ENCODE measurements around the gene CAMSAP2. TPM values are rescaled to one million over a fixed set of nuclear protein-coding genes. Genes with fewer than 3 reads are reported as not detected.

Gene CAMSAP2
- total RNA-seq, 2 donors from 2014 or later: 22.1 to 22.2 TPM

GRCh38 chr1:200899451-200899915, 160.8 kb downstream of the CAMSAP2 start:
- DNase-seq: no peak
- no peak overlapping the region for H3K4me3 Mint-ChIP-seq
- WGBS, 2 experiments (ENCODE audit: insufficient coverage in 1 of 2, insufficient read length in 1 of 2): 94 to 97% methylated on average over 9 to 10 of the region's 10 CpGs
- peaks cover 25% of the 10 kb centered on the region for H3K4me1 ChIP-seq (ENCODE audit: control insufficient read depth, insufficient read depth, low read length)
- H3K4me1 Mint-ChIP-seq: peaks cover 33% of the 10 kb centered on the region
- peak overlapping the region; percentile 28 for H3K27ac Mint-ChIP-seq
- H3K27me3 ChIP-seq (ENCODE audit: control insufficient read depth, insufficient read depth, low read length, poor library complexity, severe bottlenecking): no peaks in the 10 kb centered on the region
- H3K9me3 Mint-ChIP-seq: no peaks in the 10 kb centered on the region
- H3K36me3 Mint-ChIP-seq (ENCODE audit: low read depth): peaks cover 58% of the 10 kb centered on the region
- H3K9ac ChIP-seq (ENCODE audit: extremely low read depth, low read length, poor library complexity, severe bottlenecking): no peak overlapping the region
- no peak overlapping the region for H3K4me3 ChIP-seq (ENCODE audit: low read length)
- no peak for TF ChIP-seq CTCF (conservative IDR thresholded peaks at IDR 0.05)
- no peaks in the 10 kb centered on the region for H3K27me3 Mint-ChIP-seq (ENCODE audit: insufficient read depth)
- H3K36me3 ChIP-seq (ENCODE audit: control insufficient read depth, insufficient read depth, low read length): peaks cover 35% of the 10 kb centered on the region
- no peaks in the 10 kb centered on the region for H3K9me3 ChIP-seq (ENCODE audit: control insufficient read depth, low read length)
- H3K27ac ChIP-seq (ENCODE audit: low read depth, low read length): no peak overlapping the region

- no peak overlapping the region for H3K27ac ChIP-seq (ENCODE audit: low read depth, low read length)
- H3K9ac ChIP-seq (ENCODE audit: extremely low read depth, low read length, poor library complexity, severe bottlenecking): no peak overlapping the region
- peaks cover 26% of the 10 kb centered on the region for H3K4me1 Mint-ChIP-seq
- WGBS, 2 experiments (ENCODE audit: insufficient coverage in 1 of 2, insufficient read length in 1 of 2): 94 to 96% methylated on average over 12 to 16 of the region's 16 CpGs
- H3K27me3 Mint-ChIP-seq (ENCODE audit: insufficient read depth): no peaks in the 10 kb centered on the region
- peak overlapping the region; percentile 28 for H3K27ac Mint-ChIP-seq
- no peak overlapping the region for H3K4me3 Mint-ChIP-seq
- no peak overlapping the region for H3K4me3 ChIP-seq (ENCODE audit: low read length)
- no peaks in the 10 kb centered on the region for H3K27me3 ChIP-seq (ENCODE audit: control insufficient read depth, insufficient read depth, low read length, poor library complexity, severe bottlenecking)
- peaks cover 60% of the 10 kb centered on the region for H3K36me3 Mint-ChIP-seq (ENCODE audit: low read depth)
- H3K4me1 ChIP-seq (ENCODE audit: control insufficient read depth, insufficient read depth, low read length): peaks cover 18% of the 10 kb centered on the region
- DNase-seq: no peak
- H3K36me3 ChIP-seq (ENCODE audit: control insufficient read depth, insufficient read depth, low read length): peaks cover 39% of the 10 kb centered on the region
- no peaks in the 10 kb centered on the region for H3K9me3 Mint-ChIP-seq
- no peak for TF ChIP-seq CTCF (conservative IDR thresholded peaks at IDR 0.05)
- H3K9me3 ChIP-seq (ENCODE audit: control insufficient read depth, low read length): no peaks in the 10 kb centered on the region
Measured at GRCh38 chr1:200899954-200900867, 161.5 kb downstream of the CAMSAP2 start.

GRCh38 chr1:200900877-200901276, 162.2 kb downstream of the CAMSAP2 start:
- Mint-ChIP-seq H3K27me3 (ENCODE audit: insufficient read depth) (no peaks in the 10 kb centered on the region), H3K4me1 (peaks cover 19% of the 10 kb centered on the region), H3K36me3 (ENCODE audit: low read depth) (peaks cover 65% of the 10 kb centered on the region), H3K9me3 (no peaks in the 10 kb centered on the region), H3K4me3 (no peak overlapping the region), H3K27ac (no peak overlapping the region)
- Histone ChIP-seq H3K9me3 (ENCODE audit: control insufficient read depth, low read length) (no peaks in the 10 kb centered on the region), H3K27ac (ENCODE audit: low read depth, low read length) (no peak overlapping the region), H3K4me1 (ENCODE audit: control insufficient read depth, insufficient read depth, low read length) (peaks cover 11% of the 10 kb centered on the region), H3K9ac (ENCODE audit: extremely low read depth, low read length, poor library complexity, severe bottlenecking) (no peak overlapping the region), H3K36me3 (ENCODE audit: control insufficient read depth, insufficient read depth, low read length) (peaks cover 39% of the 10 kb centered on the region), H3K27me3 (ENCODE audit: control insufficient read depth, insufficient read depth, low read length, poor library complexity, severe bottlenecking) (no peaks in the 10 kb centered on the region), H3K4me3 (ENCODE audit: low read length) (no peak overlapping the region)
- TF ChIP-seq CTCF (conservative IDR thresholded peaks at IDR 0.05): no peak
- no peak for DNase-seq
- 93 to 94% methylated on average over 17 of the region's 17 CpGs for WGBS, 2 experiments (ENCODE audit: insufficient coverage in 1 of 2, insufficient read length in 1 of 2)
